GM23338 (cell line): ENCODE data around the gene MAP4K4. TPM values are rescaled to one million over a fixed set of nuclear protein-coding genes. Genes with fewer than 3 reads are reported as not detected.

Experiments used
- ATAC-seq: fragments of 200-7000 bp; cut with Tn5 transposase; 3 replicates; pipeline ENCODE4 v1.9.1; 2020
- DNase-seq: peaks from one replicate; pipeline ENCODE4 v3.0.0-alpha.2; 2015; ENCODE audit warnings: low spot score
- H2AFZ ChIP-seq: fragments of 200-600 bp; sonication (generic); 2 replicates; pipeline ENCODE4 v1.8.0; 2016; ENCODE audit warnings: antibody characterized with exemption, mild to moderate bottlenecking, moderate library complexity
- H3F3A ChIP-seq: fragments of 200-600 bp; sonication (generic); replicated peaks from 2 replicates; pipeline ENCODE4 v1.8.0; 2017; ENCODE audit warnings: antibody characterized with exemption, mixed run types, low read depth
- H3K27ac ChIP-seq: fragments of 200-600 bp; sonication (generic); 2 replicates; pipeline ENCODE4 v1.6.1; 2016; ENCODE audit warnings: low read depth
- H3K27me3 ChIP-seq: fragments of 200-600 bp; sonication (generic); 2 replicates; pipeline ENCODE4 v1.8.0; 2016; ENCODE audit warnings: mild to moderate bottlenecking, mixed run types, moderate library complexity; ENCODE audit not compliant: insufficient read depth
- H3K36me3 ChIP-seq: fragments of 200-600 bp; sonication (generic); 2 replicates; pipeline ENCODE4 v1.8.0; 2016; ENCODE audit warnings: mild to moderate bottlenecking; ENCODE audit not compliant: insufficient read depth
- H3K4me1 ChIP-seq: fragments of 200-600 bp; sonication (generic); 2 replicates; pipeline ENCODE4 v1.8.0; 2016; ENCODE audit warnings: mild to moderate bottlenecking, moderate library complexity; ENCODE audit not compliant: insufficient read depth
- H3K4me2 ChIP-seq: fragments of 200-600 bp; sonication (generic); 2 replicates; pipeline ENCODE4 v1.7.1; 2017; ENCODE audit warnings: mixed run types
- H3K4me3 ChIP-seq: fragments of 200-600 bp; sonication (generic); 2 replicates; pipeline ENCODE4 v1.6.1; 2016; ENCODE audit warnings: mixed run types
- H3K79me2 ChIP-seq: fragments of 200-600 bp; sonication (generic); replicated peaks from 2 replicates; pipeline ENCODE4 v1.8.0; 2017; ENCODE audit warnings: mild to moderate bottlenecking; ENCODE audit not compliant: insufficient read depth
- H3K9me2 ChIP-seq: fragments of 200-600 bp; sonication (generic); 2 replicates; pipeline ENCODE4 v1.8.0; 2017; ENCODE audit not compliant: insufficient read depth
- H4K20me1 ChIP-seq: fragments of 200-600 bp; sonication (generic); replicated peaks from 2 replicates; pipeline ENCODE4 v1.8.0; 2017; ENCODE audit warnings: mild to moderate bottlenecking; ENCODE audit not compliant: insufficient read depth
- H3K27ac Mint-ChIP-seq: 2 replicates; pipeline ENCODE4 v1.8.0; 2020; ENCODE audit warnings: inconsistent platforms, mild to moderate bottlenecking, moderate library complexity, mixed read lengths
- H3K27me3 Mint-ChIP-seq: 3 replicates; pipeline ENCODE4 v1.8.0; 2022; ENCODE audit warnings: low read depth, mild to moderate bottlenecking, moderate library complexity, mixed read lengths, inconsistent platforms; ENCODE audit not compliant: insufficient read depth, poor library complexity
- H3K36me3 Mint-ChIP-seq: 3 replicates; pipeline ENCODE4 v1.8.0; 2021; ENCODE audit warnings: low read depth, mild to moderate bottlenecking, inconsistent platforms, moderate library complexity, mixed read lengths
- H3K4me1 Mint-ChIP-seq: 3 replicates; pipeline ENCODE4 v1.8.0; 2020; ENCODE audit warnings: mild to moderate bottlenecking, inconsistent platforms, mixed read lengths
- H3K4me3 Mint-ChIP-seq: 3 replicates; pipeline ENCODE4 v1.8.0; 2021; ENCODE audit warnings: moderate library complexity, mild to moderate bottlenecking, inconsistent platforms, mixed read lengths
- H3K9me3 Mint-ChIP-seq: 3 replicates; pipeline ENCODE4 v1.8.0; 2020; ENCODE audit warnings: moderate library complexity, mild to moderate bottlenecking, inconsistent platforms, mixed read lengths
- CREB1 ChIP-seq: fragments of 250-450 bp; sonication (Bioruptor Pico); IDR thresholded peaks from 2 replicates; pipeline ENCODE4 v1.5.0; 2020; ENCODE audit warnings: low read depth, mild to moderate bottlenecking, moderate library complexity
- CTCF ChIP-seq, 2 experiments: fragments of 200-600 bp in 1 of 2; sonication (generic) in 1 of 2; conservative IDR thresholded peaks; 2 replicates each; pipeline versions ENCODE4 v1.5.1 to v1.6.1; 2016 to 2017; ENCODE audit warnings: antibody characterized with exemption in 2 of 2, low read depth in 2 of 2, mild to moderate bottlenecking in 2 of 2, moderate library complexity in 1 of 2
- ETS1 ChIP-seq: IDR thresholded peaks from 2 replicates; pipeline ENCODE4 v1.6.1; 2016; ENCODE audit warnings: antibody characterized with exemption
- EZH2 ChIP-seq: fragments of 200-600 bp; sonication (generic); IDR thresholded peaks from one replicate; pipeline ENCODE4 v1.8.0; 2017; ENCODE audit warnings: antibody characterized with exemption, mild to moderate bottlenecking, low read depth; ENCODE audit not compliant: unreplicated experiment
- EZH2phosphoT487 ChIP-seq: fragments of 200-600 bp; sonication (generic); IDR thresholded peaks from one replicate; pipeline ENCODE4 v1.8.1; 2018; ENCODE audit warnings: antibody characterized with exemption; ENCODE audit not compliant: unreplicated experiment
- NANOG ChIP-seq: IDR thresholded peaks from 2 replicates; pipeline ENCODE4 v1.6.1; 2016; ENCODE audit warnings: antibody characterized with exemption, borderline replicate concordance
- STAT1 ChIP-seq: IDR thresholded peaks from one replicate; pipeline ENCODE4 v1.6.1; 2016; ENCODE audit warnings: antibody characterized with exemption; ENCODE audit not compliant: unreplicated experiment
- ZNF114 ChIP-seq: fragments of 250-450 bp; sonication (Bioruptor Pico); IDR thresholded peaks from 2 replicates; pipeline ENCODE4 v1.5.0; 2020; ENCODE audit warnings: mild to moderate bottlenecking, moderate library complexity
- ZNF331 ChIP-seq: fragments of 250-450 bp; sonication (Bioruptor Pico); IDR thresholded peaks from 2 replicates; pipeline ENCODE4 v1.5.0; 2020; ENCODE audit warnings: low read depth, mild to moderate bottlenecking, moderate library complexity
- ZNF462 ChIP-seq: fragments of 250-450 bp; sonication (Bioruptor Pico); IDR thresholded peaks from 2 replicates; pipeline ENCODE4 v1.5.0; 2020; ENCODE audit warnings: mild to moderate bottlenecking, moderate library complexity
- polyA plus RNA-seq: library from polyadenylated mRNA; unstranded; fragments of >200 nt; fragmentation: Nextera tagmentation; extraction: Ambion mirVana; gene quantifications from 2 replicates; pipeline ENCODE4 v1.2.1, GENCODE V29; 2016
- total RNA-seq: library from RNA; depleted of rRNA; stranded (reverse); fragments of >200 nt; shearing (Covaris generic); gene quantifications from 2 replicates; pipeline ENCODE4 v1.2.3, GENCODE V29; 2014

Gene MAP4K4
- total and polyA plus RNA-seq, 2 experiments from 2014 or later: 34.6 to 99.2 TPM

GRCh38 chr2:101860782-101861181, 163.3 kb downstream of the MAP4K4 start:
- H3K27ac Mint-ChIP-seq: 0 out of 2 replicates have a peak overlapping the region, but pooled peaks have one; percentile 42
- no peaks in the 10 kb centered on the region for H3K9me2 ChIP-seq
- no peak overlapping the region for H3K4me3 Mint-ChIP-seq
- no peak for DNase-seq
- H3K79me2 ChIP-seq: no peaks in the 10 kb centered on the region
- H3K4me3 ChIP-seq: no peak overlapping the region
- peaks cover 3% of the 10 kb centered on the region for H3K27me3 Mint-ChIP-seq
- H3K27me3 ChIP-seq: no peaks in the 10 kb centered on the region
- peaks cover 18% of the 10 kb centered on the region for H3K4me1 Mint-ChIP-seq
- no peak for TF ChIP-seq ETS1
- no peak for TF ChIP-seq ZNF331 (CRISPR knock-in tag)
- TF ChIP-seq NANOG: no peak
- no peak for TF ChIP-seq ZNF462 (CRISPR knock-in tag)
- TF ChIP-seq ZNF114 (CRISPR knock-in tag): no peak
- TF ChIP-seq STAT1: no peak
- TF ChIP-seq EZH2phosphoT487: no peak
- TF ChIP-seq EZH2: no peak
- TF ChIP-seq CTCF (conservative IDR thresholded peaks at IDR 0.05; ENCODE audit: low read depth in 2 of 2): no peak
- TF ChIP-seq CREB1 (CRISPR knock-in tag): no peak
- H3K36me3 Mint-ChIP-seq: peaks cover 51% of the 10 kb centered on the region
- H3K4me1 ChIP-seq: no peaks in the 10 kb centered on the region; the same call in 1 of the 2 replicates
- no peaks in the 10 kb centered on the region for H3F3A ChIP-seq
- no peak overlapping the region for H2AFZ ChIP-seq
- no peak overlapping the region for H3K4me2 ChIP-seq
- peaks cover 22% of the 10 kb centered on the region for H3K36me3 ChIP-seq
- peaks cover 5% of the 10 kb centered on the region; the same call in 1 of the 2 replicates for H4K20me1 ChIP-seq
- H3K27ac ChIP-seq: no peak overlapping the region; the same call in 1 of the 2 replicates
- H3K9me3 Mint-ChIP-seq: no peaks in the 10 kb centered on the region
- no peak for ATAC-seq
